Measurements from ENCODE around the gene F7. TPM values are rescaled to one million over a fixed set of nuclear protein-coding genes. Genes with fewer than 3 reads are reported as not detected.
"Not testable (repeated sequence)": the region's sequence is repeated elsewhere in the genome, so short reads cannot be mapped to it uniquely, and the experiment has no call there.

F7 gene
- not detected in 2 replicates for total RNA-seq
- long read RNA-seq: 0 reads

- no peak within 1 kb of the TSS for H3K4me3 Mint-ChIP-seq (ENCODE audit: unreplicated experiment)
- H3K27ac Mint-ChIP-seq (ENCODE audit: unreplicated experiment): no peak within 1 kb of the TSS
- H3K27me3 Mint-ChIP-seq (ENCODE audit: unreplicated experiment): no peaks in the 10 kb centered on the region
- no peaks in the 10 kb centered on the region for H3K9me3 Mint-ChIP-seq (ENCODE audit: unreplicated experiment)
- no peak for DNase-seq (ENCODE audit: extremely low spot score, unreplicated experiment)
- no peak for TF ChIP-seq CTCF (IDR thresholded peaks at IDR 0.05)
- no peaks in the 10 kb centered on the region for H3K4me1 Mint-ChIP-seq (ENCODE audit: unreplicated experiment)
- H3K36me3 Mint-ChIP-seq (ENCODE audit: unreplicated experiment): no peaks in the 10 kb centered on the region
Measured at GRCh38 chr13:113105032-113105920, at the start of gene F7. TSS of gene F7 (plus strand) at chr13:113105791. CDS start at chr13:113105842, 51 bp downstream.

GRCh38 chr13:113057084-113057483 lies 48.5 kb upstream of the F7 start:
- no peak for TF ChIP-seq CTCF (IDR thresholded peaks at IDR 0.05)
- Mint-ChIP-seq H3K27ac (ENCODE audit: unreplicated experiment) (no peak overlapping the region), H3K9me3 (ENCODE audit: unreplicated experiment) (no peaks in the 10 kb centered on the region), H3K27me3 (ENCODE audit: unreplicated experiment) (peaks cover 15% of the 10 kb centered on the region), H3K36me3 (ENCODE audit: unreplicated experiment) (no peaks in the 10 kb centered on the region), H3K4me1 (ENCODE audit: unreplicated experiment) (peaks cover 3% of the 10 kb centered on the region), H3K4me3 (ENCODE audit: unreplicated experiment) (no peak overlapping the region)
- no peak for DNase-seq (ENCODE audit: extremely low spot score, unreplicated experiment)

GRCh38 chr13:113057559-113057958 lies 48.0 kb upstream of the F7 start:
- not testable (repeated sequence) for H3K36me3 Mint-ChIP-seq (ENCODE audit: unreplicated experiment); H3K4me3 Mint-ChIP-seq (ENCODE audit: unreplicated experiment); H3K4me1 Mint-ChIP-seq (ENCODE audit: unreplicated experiment); H3K9me3 Mint-ChIP-seq (ENCODE audit: unreplicated experiment); H3K27ac Mint-ChIP-seq (ENCODE audit: unreplicated experiment); DNase-seq (ENCODE audit: extremely low spot score, unreplicated experiment)
- H3K27me3 Mint-ChIP-seq (ENCODE audit: unreplicated experiment): peaks cover 11% of the 10 kb centered on the region

- Mint-ChIP-seq H3K9me3 (ENCODE audit: unreplicated experiment) (no peaks in the 10 kb centered on the region), H3K27ac (ENCODE audit: unreplicated experiment) (no peak overlapping the region), H3K36me3 (ENCODE audit: unreplicated experiment) (no peaks in the 10 kb centered on the region), H3K27me3 (ENCODE audit: unreplicated experiment) (peaks cover 8% of the 10 kb centered on the region), H3K4me1 (ENCODE audit: unreplicated experiment) (peaks cover 3% of the 10 kb centered on the region), H3K4me3 (ENCODE audit: unreplicated experiment) (no peak overlapping the region)
- DNase-seq (ENCODE audit: extremely low spot score, unreplicated experiment): no peak
- TF ChIP-seq CTCF (IDR thresholded peaks at IDR 0.05): no peak
Measured at GRCh38 chr13:113058129-113058987, 47.2 kb upstream of the F7 start.

- Mint-ChIP-seq H3K27me3 (ENCODE audit: unreplicated experiment) (peaks cover 8% of the 10 kb centered on the region), H3K27ac (ENCODE audit: unreplicated experiment) (no peak overlapping the region), H3K36me3 (ENCODE audit: unreplicated experiment) (no peaks in the 10 kb centered on the region), H3K4me3 (ENCODE audit: unreplicated experiment) (no peak overlapping the region), H3K9me3 (ENCODE audit: unreplicated experiment) (no peaks in the 10 kb centered on the region), H3K4me1 (ENCODE audit: unreplicated experiment) (peaks cover 5% of the 10 kb centered on the region)
- DNase-seq (ENCODE audit: extremely low spot score, unreplicated experiment): no peak
- no peak for TF ChIP-seq CTCF (IDR thresholded peaks at IDR 0.05)
Measured at GRCh38 chr13:113058988-113059850, 46.4 kb upstream of the F7 start.

Measured in osteocyte (in vitro differentiated cells).